ENCODE data around the gene ILK.

DNA sequence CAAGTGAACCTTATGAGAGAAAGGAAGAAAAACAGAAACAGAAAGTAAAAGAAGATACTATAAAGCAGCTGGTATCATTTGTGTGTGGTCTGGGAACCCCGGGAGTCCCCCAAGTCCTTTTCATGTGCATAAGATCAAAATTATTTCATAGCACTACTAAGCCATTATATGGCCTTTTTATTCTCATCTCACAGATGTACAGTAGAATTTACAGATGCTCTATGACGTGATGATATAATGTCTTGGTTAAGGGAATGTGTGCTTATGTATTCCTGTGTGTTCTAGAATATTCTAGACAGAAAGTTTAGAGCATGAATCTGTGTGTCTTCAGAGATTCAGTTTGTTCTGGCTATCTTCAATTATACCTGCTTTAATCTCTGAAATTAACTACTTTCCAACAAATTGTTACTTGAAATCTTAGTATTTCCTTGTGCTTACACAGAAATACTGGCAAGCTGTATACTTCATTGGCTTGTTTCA is 24.2 kb downstream of the ILK start:
- TF ChIP-seq, protein P1, sequence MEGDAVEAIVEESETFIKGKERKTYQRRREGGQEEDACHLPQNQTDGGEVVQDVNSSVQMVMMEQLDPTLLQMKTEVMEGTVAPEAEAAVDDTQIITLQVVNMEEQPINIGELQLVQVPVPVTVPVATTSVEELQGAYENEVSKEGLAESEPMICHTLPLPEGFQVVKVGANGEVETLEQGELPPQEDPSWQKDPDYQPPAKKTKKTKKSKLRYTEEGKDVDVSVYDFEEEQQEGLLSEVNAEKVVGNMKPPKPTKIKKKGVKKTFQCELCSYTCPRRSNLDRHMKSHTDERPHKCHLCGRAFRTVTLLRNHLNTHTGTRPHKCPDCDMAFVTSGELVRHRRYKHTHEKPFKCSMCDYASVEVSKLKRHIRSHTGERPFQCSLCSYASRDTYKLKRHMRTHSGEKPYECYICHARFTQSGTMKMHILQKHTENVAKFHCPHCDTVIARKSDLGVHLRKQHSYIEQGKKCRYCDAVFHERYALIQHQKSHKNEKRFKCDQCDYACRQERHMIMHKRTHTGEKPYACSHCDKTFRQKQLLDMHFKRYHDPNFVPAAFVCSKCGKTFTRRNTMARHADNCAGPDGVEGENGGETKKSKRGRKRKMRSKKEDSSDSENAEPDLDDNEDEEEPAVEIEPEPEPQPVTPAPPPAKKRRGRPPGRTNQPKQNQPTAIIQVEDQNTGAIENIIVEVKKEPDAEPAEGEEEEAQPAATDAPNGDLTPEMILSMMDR (IDR thresholded peaks at IDR 0.05; ENCODE audit: poor library complexity) = no peak
- TF ChIP-seq EZH2 (IDR thresholded peaks at IDR 0.05; ENCODE audit: borderline replicate concordance) = no peak
- TF ChIP-seq EZH2phosphoT487 (IDR thresholded peaks at IDR 0.05; ENCODE audit: low read depth, severe bottlenecking, unreplicated experiment) = no peak
